ENCODE results near the gene ADAM10.

Gene ADAM10

DNA sequence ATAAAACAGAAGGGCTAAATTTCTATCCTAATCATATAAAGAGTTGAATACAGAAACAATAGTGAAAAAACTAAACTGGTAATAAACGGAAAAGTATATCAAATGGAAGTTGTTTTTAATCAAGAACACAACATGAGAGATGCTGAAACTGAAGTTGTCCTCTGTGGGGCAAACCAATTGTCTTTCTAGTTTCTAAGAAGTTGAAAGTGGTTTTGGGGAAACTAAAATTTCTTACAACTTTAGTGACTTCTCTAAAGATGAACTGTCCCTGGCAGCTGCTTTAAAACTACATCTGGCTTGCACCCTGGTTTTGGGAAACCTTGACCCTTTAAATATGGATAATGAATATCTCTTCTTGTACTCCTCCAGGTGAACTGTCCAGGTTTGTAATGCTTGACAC, 155.6 kb downstream of the ADAM10 start:
- intact Hi-C loops (cut with micrococcal nuclease): no loop called here

GRCh38 chr15:58590926-58591325, 158.6 kb downstream of the ADAM10 start:
- intact Hi-C loops (cut with micrococcal nuclease): no loop called here
- Mint-ChIP-seq H3K27ac (no peak overlapping the region), H3K36me3 (ENCODE audit: low read depth) (peaks cover 22% of the 10 kb centered on the region), H3K4me1 (ENCODE audit: low read depth) (peaks cover 4% of the 10 kb centered on the region), H3K9me3 (no peaks in the 10 kb centered on the region), H3K27me3 (no peaks in the 10 kb centered on the region), H3K4me3 (no peak overlapping the region)

More for the DNA sequence above, 155.6 kb downstream of the ADAM10 start:
- H3K9me3 Mint-ChIP-seq: no peaks in the 10 kb centered on the region
- peaks cover 2% of the 10 kb centered on the region for H3K4me1 Mint-ChIP-seq (ENCODE audit: low read depth)
- H3K27ac Mint-ChIP-seq: no peak overlapping the region
- H3K4me3 Mint-ChIP-seq: no peak overlapping the region
- H3K36me3 Mint-ChIP-seq (ENCODE audit: low read depth): peaks cover 40% of the 10 kb centered on the region
- H3K27me3 Mint-ChIP-seq: no peaks in the 10 kb centered on the region

GRCh38 chr15:58590236-58590635, 159.3 kb downstream of the ADAM10 start:
- H3K27ac Mint-ChIP-seq: no peak overlapping the region
- no peak overlapping the region for H3K4me3 Mint-ChIP-seq
- H3K27me3 Mint-ChIP-seq: no peaks in the 10 kb centered on the region
- intact Hi-C loops (cut with micrococcal nuclease): no loop called here
- peaks cover 19% of the 10 kb centered on the region for H3K36me3 Mint-ChIP-seq (ENCODE audit: low read depth)
- H3K4me1 Mint-ChIP-seq (ENCODE audit: low read depth): peaks cover 11% of the 10 kb centered on the region
- no peaks in the 10 kb centered on the region for H3K9me3 Mint-ChIP-seq

DNA sequence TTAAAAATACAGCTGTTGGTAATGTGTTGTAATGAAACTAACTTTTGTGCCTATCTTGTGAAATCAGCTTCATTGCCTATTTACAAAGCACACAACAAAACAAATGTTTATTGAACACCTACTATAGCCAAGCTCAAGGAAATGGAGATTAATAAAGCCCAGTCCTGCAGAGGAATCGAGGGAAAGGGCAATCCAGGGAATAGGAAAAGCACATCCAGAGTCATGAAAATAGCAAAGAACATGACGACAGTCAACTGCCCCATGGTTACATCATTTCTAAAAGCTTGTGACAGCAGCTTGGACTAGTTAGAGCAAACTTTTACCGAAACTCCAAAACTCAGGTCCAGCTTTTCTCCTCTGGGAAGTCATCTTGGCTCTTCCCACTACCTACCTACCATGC, 160.5 kb downstream of the ADAM10 start:
- H3K36me3 Mint-ChIP-seq (ENCODE audit: low read depth): peaks cover 19% of the 10 kb centered on the region
- no peak overlapping the region for H3K4me3 Mint-ChIP-seq
- H3K27me3 Mint-ChIP-seq: no peaks in the 10 kb centered on the region
- H3K9me3 Mint-ChIP-seq: no peaks in the 10 kb centered on the region
- no peak overlapping the region for H3K27ac Mint-ChIP-seq
- peaks cover 23% of the 10 kb centered on the region for H3K4me1 Mint-ChIP-seq (ENCODE audit: low read depth)
- intact Hi-C loops (cut with micrococcal nuclease): loop anchor here (10.0 kb wide), 1 partner anchor 64 kb away; no protein-coding TSS in a partner anchor

- intact Hi-C loops (cut with micrococcal nuclease): loop anchor here (10.0 kb wide), 1 partner anchor 63 kb away; no protein-coding TSS in a partner anchor
- Mint-ChIP-seq H3K27me3 (no peaks in the 10 kb centered on the region), H3K4me3 (no peak overlapping the region), H3K9me3 (no peaks in the 10 kb centered on the region), H3K36me3 (ENCODE audit: low read depth) (peaks cover 14% of the 10 kb centered on the region), H3K27ac (no peak overlapping the region), H3K4me1 (ENCODE audit: low read depth) (peaks cover 32% of the 10 kb centered on the region)
These were observed 161.4 kb downstream of the ADAM10 start for GRCh38 chr15:58588096-58588495.

DNA sequence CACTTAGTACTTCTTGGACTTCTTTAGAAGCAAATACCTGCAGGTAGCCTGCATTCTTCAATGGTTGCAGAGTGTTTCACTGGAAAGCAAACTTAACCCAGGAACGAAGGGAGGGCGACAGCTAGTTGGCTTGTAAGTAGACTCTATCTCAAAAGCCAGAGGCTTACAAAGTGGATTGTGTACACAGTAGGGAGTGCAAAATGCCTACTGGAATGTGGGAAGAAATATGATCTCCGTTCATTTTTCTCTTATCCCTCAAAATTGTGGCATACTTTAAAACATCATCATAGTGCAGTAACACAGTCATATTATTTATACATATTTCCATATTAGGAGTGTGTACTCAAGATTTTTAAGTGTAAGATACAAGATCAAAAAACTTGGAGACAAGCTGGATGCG, 162.0 kb downstream of the ADAM10 start:
- H3K36me3 Mint-ChIP-seq (ENCODE audit: low read depth): peaks cover 13% of the 10 kb centered on the region
- intact Hi-C loops (cut with micrococcal nuclease): loop anchor here (10.0 kb wide), 1 partner anchor 63 kb away; no protein-coding TSS in a partner anchor
- H3K9me3 Mint-ChIP-seq: no peaks in the 10 kb centered on the region
- H3K27me3 Mint-ChIP-seq: no peaks in the 10 kb centered on the region
- H3K27ac Mint-ChIP-seq: no peak overlapping the region
- H3K4me3 Mint-ChIP-seq: no peak overlapping the region
- peaks cover 32% of the 10 kb centered on the region for H3K4me1 Mint-ChIP-seq (ENCODE audit: low read depth)

DNA sequence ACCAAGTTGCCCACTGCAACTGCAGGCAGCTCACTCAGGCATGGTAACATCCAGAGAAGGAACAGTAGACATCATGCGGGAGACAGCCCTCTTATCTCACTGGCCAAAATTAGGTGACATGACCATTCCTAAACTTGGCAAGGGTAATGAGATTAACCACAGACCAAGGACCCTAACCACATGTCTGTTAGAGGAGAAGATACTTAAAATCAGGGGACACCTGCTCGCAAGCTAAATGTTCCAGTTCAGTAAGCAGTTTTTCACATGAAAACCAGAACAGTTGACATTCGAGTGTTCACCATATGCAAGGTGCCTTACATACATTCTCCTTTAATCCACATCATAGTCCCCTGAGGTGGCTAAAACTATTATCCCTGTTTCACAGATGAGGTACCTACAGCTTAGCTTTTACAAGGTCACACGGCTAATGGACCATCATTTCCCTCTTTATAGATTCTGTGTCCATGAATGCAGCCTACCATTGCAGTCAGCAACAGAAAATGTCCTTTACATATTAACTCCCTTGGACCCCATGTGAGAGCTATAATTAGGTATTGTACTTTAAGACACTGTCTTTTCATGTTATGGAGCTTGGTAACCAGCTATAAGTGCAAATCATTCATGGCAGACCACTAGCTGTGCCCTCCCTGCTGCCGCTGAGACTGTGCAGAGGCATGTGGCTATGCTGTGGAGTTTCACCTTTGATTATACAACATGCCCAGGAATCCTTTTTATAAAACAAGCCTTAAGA, 163.6 kb downstream of the ADAM10 start:
- intact Hi-C loops (cut with micrococcal nuclease): loop anchor here (10.0 kb wide), 1 partner anchor 61 kb away; no protein-coding TSS in a partner anchor
- H3K4me3 Mint-ChIP-seq: no peak overlapping the region
- no peaks in the 10 kb centered on the region for H3K27me3 Mint-ChIP-seq
- no peaks in the 10 kb centered on the region for H3K9me3 Mint-ChIP-seq
- H3K27ac Mint-ChIP-seq: no peak overlapping the region
- peaks cover 40% of the 10 kb centered on the region for H3K4me1 Mint-ChIP-seq (ENCODE audit: low read depth)
- peaks cover 6% of the 10 kb centered on the region for H3K36me3 Mint-ChIP-seq (ENCODE audit: low read depth)

GRCh38 chr15:58584789-58585461, 164.6 kb downstream of the ADAM10 start:
- intact Hi-C loops (cut with micrococcal nuclease): loop anchor here (10.0 kb wide), 1 partner anchor 60 kb away; no protein-coding TSS in a partner anchor
- H3K27ac Mint-ChIP-seq: peak overlapping the region; percentile 3

DNA sequence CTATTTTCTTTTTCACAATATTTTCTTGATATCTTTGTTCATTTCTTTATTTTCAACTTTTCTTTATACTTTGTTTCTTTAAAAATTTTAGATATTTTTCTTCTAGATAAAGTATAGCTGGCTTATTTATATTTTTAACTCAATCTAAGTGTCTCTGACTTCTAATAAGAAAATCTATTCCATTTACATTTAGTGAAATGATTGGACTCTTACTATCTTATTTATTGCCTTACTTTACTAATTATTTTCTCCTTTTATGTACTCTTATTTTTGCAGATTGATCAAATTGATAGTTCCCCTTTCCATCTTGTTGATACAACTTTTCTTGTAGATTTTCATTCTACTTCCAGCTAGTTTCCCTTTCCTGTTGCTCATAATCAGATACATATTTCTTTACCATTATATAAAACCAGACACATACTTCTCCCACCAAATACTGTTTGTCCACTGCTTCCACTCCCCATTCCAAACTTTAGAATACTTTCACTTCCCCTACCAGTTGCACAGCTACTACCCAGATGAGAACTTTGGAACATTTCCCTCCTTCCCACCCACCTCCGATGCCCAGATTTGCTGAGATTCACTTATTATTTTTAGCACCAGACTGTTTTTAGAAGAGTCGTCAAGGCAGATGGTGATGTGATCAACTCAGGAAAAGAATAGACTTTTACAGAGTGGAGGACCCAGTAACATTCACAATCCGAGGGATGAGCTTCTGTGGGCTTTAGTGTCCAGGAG, 166.2 kb downstream of the ADAM10 start:
- Mint-ChIP-seq H3K9me3 (no peaks in the 10 kb centered on the region), H3K36me3 (ENCODE audit: low read depth) (no peaks in the 10 kb centered on the region), H3K4me1 (ENCODE audit: low read depth) (peaks cover 46% of the 10 kb centered on the region), H3K27me3 (no peaks in the 10 kb centered on the region), H3K4me3 (no peak overlapping the region), H3K27ac (peak overlapping the region; percentile 3)
- intact Hi-C loops (cut with micrococcal nuclease): loop anchor here (10.0 kb wide), 1 partner anchor 59 kb away; no protein-coding TSS in a partner anchor

More at GRCh38 chr15:58584789-58585461, 164.6 kb downstream of the ADAM10 start:
- H3K4me3 Mint-ChIP-seq: no peak overlapping the region
- H3K4me1 Mint-ChIP-seq (ENCODE audit: low read depth): peaks cover 40% of the 10 kb centered on the region
- H3K27me3 Mint-ChIP-seq: no peaks in the 10 kb centered on the region
- peaks cover 2% of the 10 kb centered on the region for H3K36me3 Mint-ChIP-seq (ENCODE audit: low read depth)
- H3K9me3 Mint-ChIP-seq: no peaks in the 10 kb centered on the region

DNA sequence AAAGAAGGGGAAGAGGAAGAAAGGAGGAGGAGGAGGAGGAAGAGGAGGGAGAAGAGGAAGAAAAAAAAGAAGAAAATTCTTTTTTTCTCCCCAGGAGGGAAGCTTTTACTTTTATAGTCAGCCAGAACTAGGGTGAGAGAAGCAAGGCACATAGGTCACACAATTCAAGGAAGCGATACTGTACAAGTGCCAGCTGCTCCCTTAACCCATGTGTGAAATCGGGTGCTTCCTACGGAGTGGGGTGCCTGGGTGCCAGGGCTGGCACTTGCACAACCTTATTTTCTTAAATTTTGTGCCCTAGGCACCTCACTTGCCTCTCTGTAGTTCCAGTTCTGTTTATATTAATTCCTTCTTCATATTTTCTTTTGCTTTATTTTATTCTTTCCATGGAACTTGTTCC, 167.3 kb downstream of the ADAM10 start:
- Mint-ChIP-seq H3K36me3 (ENCODE audit: low read depth) (no peaks in the 10 kb centered on the region), H3K4me3 (no peak overlapping the region), H3K4me1 (ENCODE audit: low read depth) (peaks cover 46% of the 10 kb centered on the region), H3K27ac (peak overlapping the region; percentile 22), H3K9me3 (no peaks in the 10 kb centered on the region), H3K27me3 (no peaks in the 10 kb centered on the region)
- intact Hi-C loops (cut with micrococcal nuclease): loop anchor here (10.0 kb wide), 1 partner anchor 57 kb away; no protein-coding TSS in a partner anchor

GRCh38 chr15:58576657-58577056, 172.8 kb downstream of the ADAM10 start:
- no peak overlapping the region for H3K27ac Mint-ChIP-seq
- no peaks in the 10 kb centered on the region for H3K27me3 Mint-ChIP-seq
- no peak overlapping the region for H3K4me3 Mint-ChIP-seq
- H3K9me3 Mint-ChIP-seq: no peaks in the 10 kb centered on the region
- H3K4me1 Mint-ChIP-seq (ENCODE audit: low read depth): peaks cover 7% of the 10 kb centered on the region
- no peaks in the 10 kb centered on the region for H3K36me3 Mint-ChIP-seq (ENCODE audit: low read depth)
- intact Hi-C loops (cut with micrococcal nuclease): no loop called here

DNA sequence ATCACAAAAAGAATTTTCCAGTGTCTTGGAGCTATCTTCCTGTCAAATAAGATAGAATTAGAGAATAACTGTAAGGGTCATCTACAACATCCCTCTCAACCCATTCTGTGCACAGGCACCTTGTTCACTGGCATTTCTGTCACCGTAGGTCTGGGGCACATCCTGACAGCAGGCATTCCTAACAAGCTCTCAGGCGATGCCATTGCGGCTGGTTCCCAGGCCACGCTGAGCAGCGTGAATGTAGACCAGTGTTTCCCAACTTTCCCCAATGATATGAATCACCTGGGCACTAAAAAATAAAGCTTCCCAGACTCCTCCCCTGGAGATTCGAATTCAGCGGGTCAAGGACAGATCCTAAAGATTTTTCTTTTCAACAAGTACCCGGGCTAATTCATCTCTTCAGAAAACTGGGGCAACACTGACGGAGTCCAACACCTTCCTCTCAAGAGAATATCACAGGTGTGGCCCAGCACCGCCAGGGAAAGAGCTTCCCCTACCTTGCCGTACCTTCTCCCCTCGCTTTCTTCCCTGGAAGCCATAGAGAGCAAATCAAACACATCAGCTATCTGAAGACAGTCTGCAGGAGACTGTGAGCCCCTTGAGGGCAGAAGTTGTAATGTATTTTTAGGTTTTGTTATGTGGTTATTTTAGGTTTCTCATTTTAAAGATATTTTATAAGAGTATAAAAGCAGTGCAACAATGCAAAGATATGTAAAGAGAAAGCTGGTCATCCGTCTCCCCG, 174.3 kb downstream of the ADAM10 start:
- Mint-ChIP-seq H3K4me3 (no peak overlapping the region), H3K4me1 (ENCODE audit: low read depth) (peaks cover 6% of the 10 kb centered on the region), H3K27me3 (no peaks in the 10 kb centered on the region), H3K27ac (no peak overlapping the region), H3K36me3 (ENCODE audit: low read depth) (no peaks in the 10 kb centered on the region), H3K9me3 (no peaks in the 10 kb centered on the region)
- intact Hi-C loops (cut with micrococcal nuclease): no loop called here

DNA sequence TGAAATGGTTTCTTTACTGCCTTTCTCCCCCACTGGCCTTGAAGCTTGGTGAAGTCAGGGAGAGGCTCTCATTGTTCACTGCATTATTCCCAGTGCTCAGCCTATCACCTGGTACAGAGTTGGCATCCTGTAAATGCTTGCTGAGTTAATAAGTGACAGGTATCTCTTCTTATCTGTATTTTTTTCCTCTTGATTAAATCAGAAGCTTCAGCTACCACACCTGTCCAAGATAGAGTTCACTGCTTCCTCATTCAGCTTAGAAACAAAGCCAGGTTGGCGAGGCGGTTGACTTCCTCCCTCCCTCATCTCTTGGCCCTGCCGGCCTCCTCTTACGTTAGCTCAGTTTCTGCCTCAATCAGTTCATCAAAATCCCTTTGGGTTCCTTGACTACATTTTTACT, 174.9 kb downstream of the ADAM10 start:
- no peaks in the 10 kb centered on the region for H3K27me3 Mint-ChIP-seq
- no peak overlapping the region for H3K27ac Mint-ChIP-seq
- no peak overlapping the region for H3K4me3 Mint-ChIP-seq
- intact Hi-C loops (cut with micrococcal nuclease): no loop called here
- H3K9me3 Mint-ChIP-seq: no peaks in the 10 kb centered on the region
- H3K36me3 Mint-ChIP-seq (ENCODE audit: low read depth): no peaks in the 10 kb centered on the region
- peaks cover 4% of the 10 kb centered on the region for H3K4me1 Mint-ChIP-seq (ENCODE audit: low read depth)

All from dendritic cell treated with granulocyte-macrophage colony-stimulating factor and Interleukin-4, amounts not matched to agents 40 ng/mL and 50 ng/mL, for 4 days (primary cell).